T-helper 2 cell treated with Interferon-gamma antibody and Interleukin-4, amounts not matched to agents 100 ng/mL and 5 ng/mL, for 36 hours (primary cell): ENCODE measurements around the gene CRK. TPM values are rescaled to one million over a fixed set of nuclear protein-coding genes. Genes with fewer than 3 reads are reported as not detected.

Experiments
- intact Hi-C: fragments of 100-400 bp; cut with micrococcal nuclease; formaldehyde crosslinking; loops from one replicate; pipeline ENCODE4 v1.15.1; 2023
- total RNA-seq: library from RNA; stranded (reverse); gene quantifications from 2 replicates; pipeline ENCODE4 v1.2.3, GENCODE V29; 2022

The CRK gene
- total RNA-seq: 19.6 and 19.9 TPM in 2 replicates

GRCh38 chr17:1455797-1456599 lies at the start of gene CRK:
Gene CRK, minus strand, starts transcription at chr17:1456232. Its CDS starts 115 bp downstream, at chr17:1456117.
- intact Hi-C loops: loop anchor here (1.0 to 10.0 kb wide), 6 partner anchors 32 to 189 kb away; partner anchors contain the start of genes INPP5K, PITPNA, RILP and SCARF1

- intact Hi-C loops: no loop called here
Observed at GRCh38 chr17:1505586-1505985, 49.6 kb upstream of the CRK start.

- intact Hi-C loops: no loop called here
Observed at GRCh38 chr17:1504866-1505265, 48.8 kb upstream of the CRK start.

GRCh38 chr17:1503699-1504098 lies 47.7 kb upstream of the CRK start:
- intact Hi-C loops: no loop called here

GRCh38 chr17:1498869-1499268 lies 42.8 kb upstream of the CRK start:
- intact Hi-C loops: no loop called here

GRCh38 chr17:1498233-1498632 lies 42.2 kb upstream of the CRK start:
- intact Hi-C loops: no loop called here

GRCh38 chr17:1497831-1498230 lies 41.8 kb upstream of the CRK start:
- intact Hi-C loops: no loop called here

GRCh38 chr17:1496869-1497268 lies 40.8 kb upstream of the CRK start:
- intact Hi-C loops: no loop called here

- intact Hi-C loops: no loop called here
Observed at GRCh38 chr17:1495265-1495989, 39.4 kb upstream of the CRK start.

- intact Hi-C loops: no loop called here
Observed at GRCh38 chr17:1494736-1495253, 38.8 kb upstream of the CRK start.

- intact Hi-C loops: no loop called here
Observed at GRCh38 chr17:1494203-1494602, 38.2 kb upstream of the CRK start.

GRCh38 chr17:1493291-1493980 lies 37.4 kb upstream of the CRK start:
- intact Hi-C loops: no loop called here

- intact Hi-C loops: no loop called here
Observed at GRCh38 chr17:1492249-1493206, 36.5 kb upstream of the CRK start, which contains the start of gene MYO1C. Gene MYO1C, minus strand, starts transcription at chr17:1492686. Its CDS starts 199 bp downstream, at chr17:1492487.

GRCh38 chr17:1491443-1492248 lies 35.6 kb upstream of the CRK start:
- intact Hi-C loops: loop anchor here (1.0 kb wide), 1 partner anchor 25 kb away; the partner anchor contains the start of gene INPP5K

GRCh38 chr17:1490643-1491442 lies 34.8 kb upstream of the CRK start:
- intact Hi-C loops: loop anchor here (1.0 kb wide), 1 partner anchor 25 kb away; the partner anchor contains the start of gene INPP5K

GRCh38 chr17:1488826-1489270 lies 32.8 kb upstream of the CRK start:
- intact Hi-C loops: loop anchor here (1.0 to 10.0 kb wide), 2 partner anchors 33 to 76 kb away; partner anchors contain the start of genes CRK and PITPNA

GRCh38 chr17:1487939-1488825 lies 32.1 kb upstream of the CRK start:
- intact Hi-C loops: loop anchor here (1.0 to 10.0 kb wide), 2 partner anchors 32 to 77 kb away; partner anchors contain the start of genes CRK and PITPNA
